A172 (cell line): ENCODE data around the gene ACSL4. TPM values are rescaled to one million over a fixed set of nuclear protein-coding genes. Genes with fewer than 3 reads are reported as not detected.
"Not testable (repeated sequence)": the region's sequence is repeated elsewhere in the genome, so short reads cannot be mapped to it uniquely, and the experiment has no call there.

Source experiments
- DNase-seq: peaks from one replicate; pipeline ENCODE4 v3.0.0-alpha.2; 2015; ENCODE audit warnings: low spot score
- total RNA-seq: library from RNA; depleted of rRNA; stranded (reverse); fragments of >200 nt; shearing (Covaris generic); gene quantifications from 2 replicates; pipeline ENCODE4 v1.2.3, GENCODE V29; 2014; rRNA removed

Gene ACSL4
- 33.8 and 46.3 TPM in 2 replicates for total RNA-seq

DNA sequence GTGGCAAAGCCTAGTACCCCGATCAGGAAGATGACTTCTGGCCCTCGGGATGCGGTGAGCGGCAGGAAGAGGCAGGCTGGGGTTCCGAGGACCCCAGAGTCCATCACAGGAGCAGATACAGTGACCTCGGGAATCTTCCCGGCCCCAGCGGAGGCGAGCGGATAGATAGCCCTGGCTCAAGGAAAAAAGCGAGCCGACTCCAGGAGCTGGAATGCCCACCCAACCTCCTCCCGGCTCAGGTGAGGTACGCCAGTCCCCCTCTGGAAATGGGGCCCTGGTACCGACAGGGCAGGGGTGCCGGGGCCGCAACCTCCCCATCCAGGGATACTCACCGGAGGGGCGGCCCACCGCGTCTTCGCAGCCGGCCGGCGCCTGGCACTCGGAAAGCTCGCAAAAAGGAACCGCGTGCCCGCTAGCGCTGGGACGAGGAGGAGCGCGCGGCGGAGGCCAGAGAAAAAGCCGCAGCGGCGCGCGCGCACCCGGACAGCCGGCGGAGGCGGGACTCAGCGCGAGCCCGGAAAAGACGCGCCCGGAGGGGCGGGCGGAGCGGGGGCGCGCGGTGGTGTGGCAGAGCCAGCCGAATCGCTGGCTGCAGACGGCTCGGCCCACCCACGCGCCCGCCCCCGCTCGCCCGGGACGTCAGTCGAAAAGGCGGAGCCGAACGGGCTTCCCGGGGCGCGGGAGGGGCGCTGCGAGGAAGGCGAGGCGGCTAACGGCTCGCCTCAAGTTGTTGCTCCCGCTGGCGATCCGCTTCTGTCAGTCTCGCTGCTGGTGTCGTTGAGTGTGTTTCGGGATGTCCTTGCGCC lies at the start of gene ACSL4:
ACSL4 (minus strand) TSS at position 451 of the 806 bp plus-strand sequence. CDS start 49,894 bp downstream, outside the sequence.
- peak; percentile 30 for DNase-seq

DNA sequence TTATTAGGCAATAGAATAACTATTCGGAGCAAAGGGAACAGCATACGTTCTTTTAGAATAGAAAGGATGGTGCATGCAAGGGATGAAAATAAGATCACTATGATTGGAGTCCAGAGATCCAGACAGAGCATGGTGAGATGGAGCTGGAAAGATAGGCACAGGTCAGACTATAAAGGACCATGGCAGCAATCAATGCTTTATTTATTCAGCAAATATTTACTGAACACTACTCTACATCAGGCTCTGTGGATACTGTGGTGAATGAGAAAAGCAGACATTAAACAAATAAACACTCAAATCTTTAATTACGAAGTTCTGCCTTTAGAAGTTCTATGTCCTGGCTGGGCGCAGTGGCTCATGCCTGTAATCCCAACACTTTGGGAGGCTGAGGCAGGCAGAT lies 44.7 kb upstream of the ACSL4 start:
- DNase-seq: no peak

DNA sequence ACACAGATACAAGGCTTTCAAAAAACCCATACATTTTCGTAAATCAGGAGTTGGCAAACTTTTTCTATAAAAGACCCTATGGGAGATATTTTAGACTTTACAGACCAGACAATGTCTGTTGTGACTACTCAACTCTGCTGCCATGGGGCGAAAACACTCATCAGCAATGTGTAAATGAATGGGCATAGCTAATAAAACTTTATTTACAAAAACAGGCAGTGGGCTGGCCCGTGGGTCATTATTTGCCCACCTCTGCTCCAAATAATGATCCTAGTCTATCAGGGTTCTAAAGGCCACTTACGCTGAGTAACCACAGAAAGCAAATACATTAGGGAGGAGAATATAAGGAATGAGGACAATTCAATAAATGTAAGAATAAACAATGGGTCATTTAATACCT lies 43.9 kb upstream of the ACSL4 start:
- DNase-seq: no peak

DNA sequence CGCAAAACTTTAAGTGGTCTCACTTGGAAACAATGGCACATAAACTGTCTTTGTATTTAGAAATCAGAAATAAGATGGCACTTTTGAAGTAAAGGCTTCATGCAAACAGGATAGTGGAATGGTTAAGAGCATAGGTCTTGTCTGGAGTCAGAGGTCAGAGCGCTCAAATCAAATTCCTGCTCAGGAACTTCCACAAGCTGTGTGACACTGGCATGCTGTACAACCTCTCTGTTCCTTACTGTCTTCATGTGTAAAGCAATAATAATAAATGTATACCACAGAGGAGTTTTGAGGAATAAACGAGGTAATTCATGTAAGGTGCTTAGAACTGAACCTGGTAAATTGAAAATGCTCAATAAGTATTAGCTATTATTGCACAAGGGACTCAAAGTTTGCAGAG lies 43.4 kb upstream of the ACSL4 start:
- no peak for DNase-seq

DNA sequence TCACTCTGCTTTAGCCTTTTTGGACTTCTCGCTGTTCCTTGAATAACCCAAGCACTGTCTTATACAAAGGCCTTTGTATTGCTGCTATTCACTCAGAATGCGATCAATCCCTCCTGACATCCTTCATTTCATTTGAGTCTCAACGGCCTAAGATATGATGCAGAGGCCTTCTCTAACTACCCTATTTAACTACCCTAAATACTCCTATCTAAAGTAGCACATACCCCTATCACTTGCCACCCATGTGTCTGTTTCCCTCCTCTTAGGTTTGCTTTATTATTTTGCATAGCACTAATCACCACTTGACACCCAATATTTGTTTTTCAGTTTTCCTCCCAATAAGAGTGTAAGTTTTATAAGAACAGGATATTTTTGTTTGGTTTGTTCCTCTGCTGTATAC lies 42.3 kb upstream of the ACSL4 start:
- DNase-seq: no peak

DNA sequence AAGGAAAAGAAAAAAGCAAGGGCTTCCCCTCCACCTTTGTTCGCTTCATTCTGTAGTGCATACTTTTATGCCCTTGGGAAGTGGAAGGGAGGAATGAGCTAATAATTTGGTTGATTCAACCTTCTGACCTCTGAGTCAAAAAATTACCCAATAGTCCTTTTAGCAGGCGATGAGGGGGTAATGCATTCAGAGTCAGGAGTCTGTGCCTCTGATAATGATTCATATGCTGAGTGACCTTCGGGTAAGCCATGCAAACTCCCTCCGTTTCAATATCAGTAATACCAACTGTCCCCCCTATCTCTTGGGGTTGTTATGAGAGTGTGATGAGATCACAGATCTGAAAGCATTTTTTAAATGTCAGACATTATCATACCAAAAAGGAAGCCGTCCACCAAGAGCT lies 41.6 kb upstream of the ACSL4 start:
- peak; percentile 13 for DNase-seq

DNA sequence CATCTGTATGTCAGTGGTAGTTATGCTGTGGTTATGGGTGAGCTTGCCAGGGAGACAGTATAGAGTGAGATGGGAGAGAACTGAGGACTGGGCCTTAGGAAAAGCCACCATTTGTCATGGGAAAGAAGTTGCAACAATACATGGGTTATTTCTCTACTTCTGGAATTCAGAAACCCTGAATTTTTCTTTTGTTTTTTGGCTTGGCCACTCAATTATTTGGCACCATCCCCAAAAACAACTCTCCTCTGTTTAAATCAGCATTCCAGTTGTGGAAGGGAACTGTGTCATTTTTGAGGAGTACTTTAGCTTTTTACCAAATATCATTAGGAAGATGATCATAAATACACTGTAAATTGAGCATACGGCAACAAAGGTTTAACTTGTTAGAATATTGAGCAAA lies 41.1 kb upstream of the ACSL4 start:
- no peak for DNase-seq

DNA sequence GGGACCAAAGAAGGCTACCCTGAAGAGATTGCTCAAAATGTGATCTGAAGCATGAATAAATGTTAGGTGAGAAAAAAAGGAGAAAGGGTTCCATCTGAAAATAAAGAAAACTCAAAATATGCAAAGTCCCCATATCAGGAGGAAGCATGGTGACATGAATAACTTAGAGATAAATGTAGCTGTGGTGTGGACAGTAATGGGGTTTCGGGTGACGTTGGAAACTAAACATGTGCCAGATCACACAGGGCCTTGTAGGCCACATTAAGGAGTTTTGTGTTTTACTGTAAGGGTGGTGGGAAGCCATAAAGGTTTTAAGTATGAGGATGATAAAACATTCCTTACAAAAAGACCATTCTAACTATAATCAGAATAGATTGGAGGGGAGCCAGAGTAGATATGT lies 40.3 kb upstream of the ACSL4 start:
- no peak for DNase-seq

DNA sequence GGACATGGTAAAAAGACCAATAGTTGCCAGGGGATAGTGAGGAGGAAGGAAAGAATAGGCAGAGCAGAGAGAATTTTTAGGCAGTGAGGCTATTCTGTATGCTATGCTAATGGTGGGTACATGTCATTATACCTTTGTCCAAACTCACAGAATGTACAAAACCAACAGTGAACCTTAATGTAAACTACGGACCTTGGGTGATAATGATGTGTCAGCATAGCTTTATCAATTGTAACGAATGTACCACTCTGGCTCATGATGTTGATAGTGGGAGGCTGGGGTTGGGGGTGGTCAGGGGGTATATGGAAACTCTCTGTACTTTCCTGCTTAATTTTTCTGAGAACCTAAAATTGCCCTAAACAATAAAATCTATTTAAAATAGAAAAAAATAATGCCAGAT lies 37.7 kb upstream of the ACSL4 start:
- no peak for DNase-seq

DNA sequence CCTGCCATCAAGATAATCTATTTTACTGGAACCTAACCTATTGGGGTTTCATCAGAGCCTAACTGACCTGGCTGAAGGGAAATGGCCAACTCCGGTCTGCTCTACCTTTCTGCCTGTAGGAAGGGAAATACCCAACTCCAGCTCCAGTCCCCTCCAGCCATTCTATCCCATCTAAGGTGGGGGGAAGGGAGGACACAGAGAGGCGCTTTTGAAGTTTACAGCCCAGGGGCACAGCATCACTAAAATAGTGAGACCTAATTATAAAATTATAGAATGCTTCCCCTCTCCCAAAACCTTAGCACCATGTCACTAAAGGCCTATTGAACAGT lies 27.8 kb upstream of the ACSL4 start:
- DNase-seq: no peak

DNA sequence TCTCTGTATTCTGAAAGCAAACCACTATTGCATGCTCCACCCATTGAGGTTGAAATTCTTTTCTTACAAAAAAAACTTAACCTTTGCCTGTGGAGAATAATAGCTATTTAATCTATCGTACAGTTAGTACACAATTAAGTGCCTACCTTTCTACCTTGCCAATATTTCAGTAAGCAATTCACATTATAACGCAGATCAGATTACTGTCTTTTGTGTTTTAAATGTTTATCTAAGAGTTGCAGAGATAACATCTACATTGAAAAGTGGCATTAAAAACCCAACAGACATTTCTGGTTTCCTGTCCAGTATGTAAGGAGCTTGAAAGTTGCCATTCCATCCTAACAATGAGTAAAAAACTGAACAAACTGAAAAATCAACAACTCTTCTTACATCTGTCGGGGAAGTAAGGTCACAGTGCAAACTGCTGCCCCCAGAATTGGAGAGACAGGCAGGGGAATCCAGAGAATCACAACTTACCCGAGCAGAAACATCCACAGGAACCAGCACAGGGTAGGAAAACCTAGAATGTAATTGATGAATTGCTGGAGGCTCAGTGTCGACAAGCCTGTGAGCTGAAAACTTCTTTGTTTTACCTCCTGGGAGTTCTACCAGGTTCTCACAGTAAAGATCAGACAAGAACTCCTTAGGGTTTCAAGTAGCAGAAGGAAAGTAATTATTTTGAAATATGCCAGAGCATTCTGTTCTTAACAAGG lies 27.3 kb upstream of the ACSL4 start:
- DNase-seq: no peak

DNA sequence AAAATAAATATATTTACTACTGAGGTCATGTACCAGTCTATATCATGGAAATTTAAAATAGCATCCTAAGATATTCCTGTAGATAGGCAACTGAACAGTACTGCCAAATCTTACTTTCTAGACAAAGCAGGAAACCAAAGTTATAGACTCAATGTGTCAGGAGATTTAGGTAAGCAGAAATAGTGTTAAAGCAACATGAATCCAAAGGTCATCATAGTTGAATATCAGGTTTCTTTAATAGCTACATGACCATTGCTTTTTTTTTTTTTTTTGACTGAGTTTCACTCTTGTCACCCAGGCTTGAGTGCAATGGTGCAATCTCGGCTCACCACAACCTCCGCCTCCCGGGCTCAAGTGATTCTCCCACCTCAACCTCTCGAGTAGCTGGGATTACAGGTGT lies 20.2 kb upstream of the ACSL4 start:
- DNase-seq: no peak

DNA sequence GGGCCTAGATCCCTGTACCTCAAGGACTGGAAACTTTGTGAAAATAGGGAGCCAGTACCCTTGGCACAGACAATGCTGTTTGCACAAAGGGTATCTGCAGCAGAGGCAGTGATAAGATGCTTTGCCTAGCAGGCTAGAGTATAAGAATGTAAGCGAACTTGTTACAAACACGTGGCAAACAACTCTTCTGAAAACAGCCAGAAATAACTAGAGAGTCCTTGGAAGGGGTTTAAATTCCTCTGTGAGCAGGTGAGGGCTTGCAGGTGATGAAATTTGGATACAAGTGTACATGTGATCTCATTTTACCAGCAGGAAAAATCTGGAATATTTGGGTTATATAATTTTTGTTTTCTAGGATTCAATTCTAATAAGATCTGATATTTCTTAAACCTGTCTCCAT lies 18.6 kb upstream of the ACSL4 start:
- no peak for DNase-seq

DNA sequence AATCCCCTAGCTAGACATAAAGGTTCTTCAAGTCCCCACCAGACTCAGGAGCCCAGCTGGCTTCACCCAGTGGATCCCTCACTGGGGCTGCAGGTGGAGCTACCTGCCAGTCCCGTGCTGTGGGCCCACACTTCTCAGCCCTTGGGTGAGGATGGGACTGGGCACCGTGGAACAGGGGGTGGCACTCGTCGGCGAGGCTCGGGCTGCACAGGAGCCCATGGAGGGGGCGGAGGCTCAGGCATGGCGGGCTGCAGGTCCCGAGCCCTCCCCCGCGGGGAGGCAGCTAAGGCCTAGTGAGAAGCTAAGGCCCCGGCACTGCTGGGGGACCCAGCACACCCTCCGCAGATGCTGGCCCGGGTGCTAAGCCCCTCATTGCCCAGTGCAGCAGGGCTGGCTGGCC lies 16.1 kb upstream of the ACSL4 start:
- DNase-seq: no peak

DNA sequence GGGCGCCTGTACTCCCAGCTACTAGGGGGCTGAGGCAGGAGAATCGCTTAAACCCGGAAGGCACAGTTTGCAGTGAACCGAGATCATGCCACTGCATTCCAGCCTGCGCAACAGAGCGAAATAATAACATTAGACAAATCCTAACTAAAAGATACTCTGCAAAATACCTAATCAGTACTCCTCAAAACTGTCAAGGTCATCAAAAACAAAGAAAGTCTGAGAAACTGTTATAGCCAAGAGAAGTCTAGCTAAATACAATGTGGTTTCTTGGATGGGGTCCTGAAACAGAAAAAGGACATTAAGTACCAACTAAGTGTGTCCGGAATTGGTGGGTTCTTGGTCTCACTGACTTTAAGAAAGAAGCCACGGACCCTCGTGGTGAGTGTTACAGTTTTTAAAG lies 14.6 kb upstream of the ACSL4 start:
- DNase-seq: no peak

DNA sequence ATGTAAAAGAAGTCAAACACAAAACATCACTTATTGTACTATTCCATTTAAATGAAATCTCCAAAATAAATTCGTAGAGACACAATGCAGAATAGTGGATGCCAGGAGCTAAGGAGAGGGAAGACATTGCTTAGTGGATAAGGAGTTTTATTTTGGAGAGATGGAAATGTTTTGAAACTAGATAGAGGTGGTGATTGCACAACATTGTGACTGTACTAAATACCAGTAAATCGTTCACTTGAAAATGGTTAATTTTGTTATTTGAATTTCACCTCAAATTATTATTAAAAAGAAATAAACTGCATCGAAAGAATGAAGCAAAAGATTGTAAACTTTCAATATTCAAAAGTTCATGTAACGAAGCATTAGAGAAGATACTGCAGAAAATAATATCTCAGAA lies 9.7 kb upstream of the ACSL4 start:
- no peak for DNase-seq

DNA sequence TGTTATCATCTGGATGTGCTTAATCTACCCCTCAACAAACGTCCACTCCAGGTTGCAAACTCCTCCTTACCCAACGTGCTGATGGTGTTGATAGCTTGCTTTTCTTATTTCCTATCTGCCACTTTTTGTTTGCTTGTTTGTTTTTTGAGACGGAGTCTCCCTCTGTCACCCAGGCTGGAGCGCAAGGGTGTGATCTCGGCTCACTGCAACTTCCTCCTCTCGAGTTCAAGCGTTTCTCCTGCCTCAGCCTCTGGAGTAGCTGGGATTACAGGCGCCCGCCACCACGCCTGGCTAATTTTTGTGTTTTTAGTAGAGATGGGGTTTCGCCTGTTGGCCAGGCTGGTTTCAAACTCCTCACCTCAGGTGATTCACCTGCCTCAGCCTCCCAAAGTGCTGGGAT lies 7.8 kb upstream of the ACSL4 start:
- not testable (repeated sequence) for DNase-seq

DNA sequence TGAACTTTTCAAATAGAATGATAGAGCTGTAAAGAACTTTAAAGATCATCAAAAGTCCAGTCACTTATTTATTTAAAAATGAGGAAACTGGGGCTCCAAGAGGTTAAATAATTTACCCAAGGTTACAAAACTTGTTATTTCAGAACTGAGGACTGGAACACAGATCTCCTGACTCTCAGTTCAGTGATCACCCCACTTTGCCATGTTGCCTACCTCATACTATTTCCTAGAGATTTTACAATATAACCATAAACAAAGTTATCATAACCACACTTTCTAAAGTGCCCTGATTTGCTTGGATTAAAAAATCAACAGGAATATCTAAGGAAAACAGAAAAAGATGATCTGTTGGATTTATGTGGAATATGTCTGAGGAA lies 7.4 kb upstream of the ACSL4 start:
- DNase-seq: no peak

DNA sequence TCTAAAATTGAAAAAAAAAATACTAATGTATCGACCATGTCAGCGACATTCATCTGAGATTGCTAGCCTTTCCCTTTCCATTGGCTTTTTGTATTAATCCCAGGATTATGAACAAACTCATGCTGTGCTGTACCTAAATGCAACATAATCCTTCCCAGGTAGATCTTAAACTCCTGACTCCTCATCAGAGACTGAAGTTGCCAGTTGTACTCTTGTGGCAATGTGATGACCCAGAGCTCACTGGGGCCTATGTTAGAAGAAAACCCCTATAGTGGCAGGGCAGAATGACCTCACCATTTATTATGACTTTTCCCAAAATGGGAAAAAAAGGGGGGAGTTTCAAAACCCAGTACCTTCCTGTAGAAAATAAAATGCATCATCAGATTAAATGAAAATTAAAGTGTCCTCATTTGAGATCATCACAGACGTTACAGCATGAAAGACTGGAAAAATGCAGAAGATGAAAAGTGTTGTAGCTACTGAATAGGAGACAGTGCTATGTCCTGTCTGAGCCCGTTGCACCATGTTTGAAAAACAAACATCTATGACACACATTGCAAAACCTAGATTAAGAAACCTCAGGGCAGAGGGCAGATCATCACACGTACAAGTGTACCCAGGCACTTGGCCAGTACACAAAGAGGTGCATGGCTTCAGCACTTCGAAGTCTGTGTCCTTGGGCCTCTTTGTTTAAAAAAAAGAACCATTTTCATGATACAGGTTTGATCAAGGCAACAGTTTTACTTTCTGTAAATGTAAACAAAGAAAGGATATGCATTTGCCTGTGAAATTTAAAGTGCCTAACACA lies 6.8 kb upstream of the ACSL4 start:
- DNase-seq: no peak

DNA sequence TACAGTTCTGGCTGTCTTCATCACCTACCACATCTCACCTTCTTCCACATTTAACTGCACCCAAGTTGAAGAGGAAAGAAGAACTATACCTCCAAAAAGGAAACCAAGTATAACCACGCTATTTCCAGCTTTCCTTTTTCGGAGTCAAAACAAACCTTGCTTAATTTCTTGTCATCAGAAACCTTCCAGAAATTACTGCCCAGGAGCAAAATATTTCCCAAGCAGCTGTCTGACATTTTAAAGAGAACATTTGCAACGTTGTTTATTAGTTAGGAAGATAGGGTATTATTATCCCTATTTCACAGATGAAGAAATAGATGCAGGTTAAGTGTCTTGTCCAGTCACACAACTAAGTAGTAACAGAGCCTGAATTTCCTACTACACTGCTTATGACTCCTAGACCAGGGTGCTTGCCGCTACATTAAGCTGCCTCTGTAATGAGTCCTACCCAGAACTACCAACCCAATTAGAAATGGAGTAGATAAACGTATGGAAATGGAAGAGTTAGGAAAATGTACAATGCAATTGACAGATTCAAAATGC lies 2.2 kb upstream of the ACSL4 start:
- DNase-seq: no peak

DNA sequence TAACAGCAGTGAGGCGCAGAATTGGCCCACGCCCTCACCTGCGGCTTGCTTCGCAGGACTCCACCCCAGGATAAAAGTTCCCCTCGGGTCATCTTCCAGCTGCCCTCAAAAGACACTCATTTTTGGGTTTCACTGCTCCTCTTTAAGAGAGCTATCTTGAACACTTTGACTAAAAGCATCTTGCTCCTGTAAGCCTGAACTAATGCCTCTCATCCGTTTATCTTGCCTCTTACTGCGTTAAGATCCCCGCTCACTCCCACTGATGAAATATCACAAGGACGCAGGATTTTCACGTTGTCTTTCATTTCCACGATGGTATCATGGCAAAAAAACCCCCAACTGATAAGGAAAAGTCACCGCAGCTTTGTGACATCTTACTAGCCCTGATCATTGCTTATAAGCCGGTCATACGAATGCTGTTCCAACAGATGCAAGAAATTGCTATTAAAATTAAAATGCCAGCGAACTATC lies 591 bp upstream of the ACSL4 start:
- DNase-seq: no peak
